Left colon (tissue), 2 donors: ENCODE measurements around the gene CCDC6. TPM values are rescaled to one million over a fixed set of nuclear protein-coding genes. Genes with fewer than 3 reads are reported as not detected.

ENCODE experiments used
- ATAC-seq: fragments of 200-7000 bp; cut with Tn5 transposase; one replicate; pipeline ENCODE4 v1.9.1; 2020; ENCODE audit warnings: mild to moderate bottlenecking, moderate library complexity
- DNase-seq, 2 donors: peaks; one replicate each; pipeline ENCODE4 v3.0.0-alpha.2; 2020
- intact Hi-C, 2 donors: fragments of 100-400 bp; cut with DNase I in 1 of 2; cut with micrococcal nuclease in 1 of 2; formaldehyde crosslinking; loops; one replicate each; pipeline versions ENCODE4 v1.11.2 to v1.14.0; 2022; cut with DNase I, micrococcal nuclease
- total RNA-seq, 2 donors: library from RNA; stranded (reverse); fragmentation: NEBNext Ultra II Directional; extraction: Animal tissue kit (Norgen Biotek cat#: 25700); gene quantifications; one replicate each; pipeline ENCODE4 v1.2.1, GENCODE V29; 2021
- donor health status: DM: no; HTN: no; CAD: no.
- donor health status: DM: yes; HTN: yes; CAD: no.

Gene CCDC6
- total RNA-seq, 2 donors from 2014 or later = 54.9 to 60.7 TPM

GRCh38 chr10:59868696-59869593 lies 37.4 kb downstream of the CCDC6 start:
- DNase-seq (no peak), ATAC-seq (peak; percentile 60)
- intact Hi-C loops = no loop called here

DNA sequence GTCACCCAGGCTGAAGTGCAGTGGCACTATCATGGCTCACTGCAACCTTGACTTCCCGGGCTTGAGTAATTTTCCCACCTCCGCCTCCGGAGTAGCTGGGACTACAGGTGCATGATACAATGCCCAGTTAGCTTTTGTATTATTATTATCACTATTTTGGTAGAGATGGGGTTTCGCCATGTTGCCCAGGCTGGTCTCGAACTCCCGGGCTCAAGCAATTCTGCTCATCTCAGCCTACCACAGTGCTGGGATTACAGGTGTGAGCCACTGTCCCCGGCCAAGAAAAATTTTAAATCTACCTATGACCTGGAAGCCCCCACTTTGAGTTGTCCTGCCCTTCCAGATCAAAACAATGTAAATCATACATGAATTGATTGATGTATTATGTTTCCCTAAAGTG lies 38.8 kb downstream of the CCDC6 start:
- DNase-seq (no peak), ATAC-seq (no peak)
- intact Hi-C loops = no loop called here

DNA sequence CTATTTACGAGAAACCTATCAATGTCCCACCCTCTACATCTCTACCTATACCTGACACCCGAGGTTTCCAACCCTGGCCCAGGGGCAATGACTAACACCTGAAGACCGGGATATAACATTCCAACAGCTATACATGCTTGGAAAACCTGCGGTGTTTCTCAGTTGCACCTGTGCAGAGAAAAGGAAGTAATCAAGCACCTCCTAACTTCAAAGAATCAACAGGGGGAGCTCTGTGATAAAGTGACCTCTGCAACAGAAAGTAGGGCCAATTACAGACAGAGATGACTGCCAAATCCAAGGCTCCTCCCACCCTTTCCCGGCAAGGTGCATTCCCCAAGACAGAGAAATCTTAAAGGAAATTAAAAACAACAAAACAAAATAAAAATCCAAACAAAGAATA lies 41.3 kb downstream of the CCDC6 start:
- intact Hi-C loops = no loop called here
- DNase-seq = peak; percentile 61 to 74
- ATAC-seq = peak; percentile 86

GRCh38 chr10:59864141-59864962 lies 42.0 kb downstream of the CCDC6 start:
- intact Hi-C loops = no loop called here
- peak; percentile 14 for ATAC-seq
- no peak for DNase-seq

DNA sequence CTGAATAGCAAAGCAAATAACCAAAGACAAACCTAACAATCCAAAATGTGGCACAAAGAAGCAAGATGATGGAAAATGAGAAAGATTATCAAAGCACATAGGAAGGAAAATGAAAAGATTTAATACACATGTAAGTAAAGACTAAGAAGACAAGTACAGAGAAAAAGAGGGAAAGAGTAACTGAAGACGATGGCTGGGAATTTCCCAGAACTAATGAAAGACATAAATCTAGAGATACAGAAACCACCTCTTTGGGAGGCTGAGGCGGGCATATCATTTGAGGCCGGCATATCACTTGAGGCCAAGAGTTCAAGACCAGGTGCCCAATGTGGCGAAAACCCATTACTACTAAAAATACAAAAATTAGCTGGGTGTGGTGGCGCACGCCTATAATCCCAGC lies 46.8 kb downstream of the CCDC6 start:
- ATAC-seq = no peak
- no peak for DNase-seq
- intact Hi-C loops = no loop called here

GRCh38 chr10:59857921-59858320 lies 48.4 kb downstream of the CCDC6 start:
- DNase-seq = no peak
- no peak for ATAC-seq
- intact Hi-C loops = no loop called here

DNA sequence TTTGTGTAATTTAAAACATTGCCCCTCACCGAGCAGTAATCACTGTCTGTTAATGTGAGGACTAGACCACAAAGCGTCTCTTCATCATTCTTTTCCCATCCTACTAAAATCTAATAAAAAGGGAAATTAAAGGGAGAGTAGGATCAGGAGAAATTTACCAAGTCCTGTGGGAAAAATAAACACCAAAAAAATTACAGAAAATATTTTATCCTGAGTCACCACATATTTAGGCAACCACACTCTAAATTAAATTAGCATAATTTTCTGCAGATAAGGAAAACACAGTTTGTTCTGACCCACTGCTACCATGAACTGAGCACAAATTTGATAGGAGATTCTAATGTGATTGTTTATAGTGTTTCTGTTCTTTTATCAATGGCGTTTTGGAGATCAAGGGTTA lies 49.3 kb downstream of the CCDC6 start:
- intact Hi-C loops = no loop called here
- no peak for DNase-seq
- no peak for ATAC-seq

GRCh38 chr10:59856104-59856503 lies 50.3 kb downstream of the CCDC6 start:
- intact Hi-C loops = no loop called here
- DNase-seq (no peak), ATAC-seq (peak; percentile 85)

DNA sequence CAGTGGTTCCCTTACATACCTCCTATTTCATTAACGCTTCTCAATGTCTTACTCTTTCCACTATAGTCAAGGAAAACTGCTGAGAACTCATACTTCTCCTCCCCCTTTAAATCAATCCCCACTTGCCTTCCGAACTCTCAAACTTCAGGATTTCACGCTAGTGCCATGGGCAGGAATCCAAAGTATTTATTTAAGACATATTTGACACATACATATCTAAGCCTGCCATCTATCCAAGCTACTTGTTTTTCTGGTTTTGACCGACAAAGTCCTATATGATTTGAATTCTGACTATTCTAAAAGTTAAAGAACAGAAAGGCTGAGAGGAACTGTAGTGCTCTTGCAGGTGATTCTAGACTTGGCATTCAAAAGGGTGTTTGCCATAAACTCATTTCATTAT lies 51.8 kb downstream of the CCDC6 start:
- intact Hi-C loops = no loop called here
- ATAC-seq = no peak

DNA sequence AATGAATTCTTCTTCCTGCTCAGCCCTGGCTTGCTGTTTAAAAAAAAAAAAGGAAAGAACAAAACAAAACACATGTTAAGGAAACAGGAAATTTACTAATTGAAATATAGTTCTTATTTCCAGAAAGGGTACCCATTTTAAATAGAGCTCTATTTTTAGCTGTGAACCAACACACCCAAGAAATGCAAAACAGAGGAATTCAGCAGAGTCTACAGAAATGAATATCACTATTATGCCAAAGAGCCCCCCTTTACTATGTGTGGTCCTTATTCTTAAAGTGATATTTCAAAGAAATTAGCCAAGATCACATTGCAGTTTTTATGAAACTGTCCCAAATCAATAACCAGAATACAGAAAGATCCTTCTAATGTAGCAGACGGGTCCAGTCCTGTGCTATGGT lies 53.7 kb downstream of the CCDC6 start:
- ATAC-seq = no peak
- intact Hi-C loops = no loop called here
- no peak for DNase-seq

More for the DNA sequence above, 51.8 kb downstream of the CCDC6 start:
- no peak for DNase-seq

DNA sequence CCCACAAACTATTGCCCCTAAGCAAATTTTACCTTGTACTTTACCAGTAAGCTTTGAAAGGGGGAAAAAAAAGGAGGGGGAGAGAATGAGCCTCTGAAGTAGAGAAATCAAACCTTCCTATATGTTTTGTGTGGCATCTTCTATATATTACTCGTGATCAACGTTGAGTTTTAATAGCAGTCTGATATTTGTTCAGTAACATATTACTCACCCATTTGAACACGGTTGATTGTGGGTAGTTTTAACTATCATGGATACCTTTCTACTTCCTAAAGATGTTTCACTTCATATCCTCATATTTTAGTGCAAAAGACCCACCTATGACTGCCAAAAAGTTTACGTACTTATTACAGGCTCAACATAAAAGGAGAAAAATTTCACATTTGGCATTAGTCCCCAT lies 54.5 kb downstream of the CCDC6 start:
- DNase-seq = no peak
- no peak for ATAC-seq
- intact Hi-C loops = no loop called here

GRCh38 chr10:59847888-59848287 lies 58.5 kb downstream of the CCDC6 start:
- DNase-seq = no peak
- intact Hi-C loops = no loop called here
- no peak for ATAC-seq

GRCh38 chr10:59847326-59847725 lies 59.0 kb downstream of the CCDC6 start:
- intact Hi-C loops = no loop called here
- no peak for ATAC-seq
- DNase-seq = no peak

DNA sequence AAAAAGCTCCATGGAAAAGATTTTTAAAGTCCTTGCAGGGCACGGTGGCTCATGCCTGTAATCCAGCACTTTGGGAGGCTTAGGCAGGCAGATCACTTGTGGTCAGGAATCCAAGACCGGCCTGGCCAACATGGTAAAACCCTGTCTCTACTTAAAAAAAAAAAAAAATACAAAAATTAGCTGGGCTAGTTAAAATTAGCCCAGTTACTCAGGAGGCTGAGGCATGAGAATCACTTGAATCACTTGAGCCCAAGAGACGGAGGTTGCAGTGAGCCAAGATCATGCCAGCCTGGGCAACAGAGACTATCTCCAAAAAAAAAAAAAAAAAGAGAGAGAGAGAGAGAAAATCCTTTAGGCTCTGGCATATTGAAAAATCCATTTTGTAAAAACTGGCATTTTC lies 61.9 kb downstream of the CCDC6 start:
- DNase-seq (no peak), ATAC-seq (peak; percentile 17)
- intact Hi-C loops = no loop called here

GRCh38 chr10:59843748-59844147 lies 62.6 kb downstream of the CCDC6 start:
- intact Hi-C loops = no loop called here
- ATAC-seq (peak; percentile 73), DNase-seq (no peak)

- DNase-seq = no peak
- ATAC-seq = no peak
- intact Hi-C loops = loop anchor here in 1 of 2 donors (10.0 kb wide), 1 partner anchor 65 kb away; the partner anchor contains the start of gene CCDC6
These were observed 66.8 kb downstream of the CCDC6 start for GRCh38 chr10:59839576-59839975.

DNA sequence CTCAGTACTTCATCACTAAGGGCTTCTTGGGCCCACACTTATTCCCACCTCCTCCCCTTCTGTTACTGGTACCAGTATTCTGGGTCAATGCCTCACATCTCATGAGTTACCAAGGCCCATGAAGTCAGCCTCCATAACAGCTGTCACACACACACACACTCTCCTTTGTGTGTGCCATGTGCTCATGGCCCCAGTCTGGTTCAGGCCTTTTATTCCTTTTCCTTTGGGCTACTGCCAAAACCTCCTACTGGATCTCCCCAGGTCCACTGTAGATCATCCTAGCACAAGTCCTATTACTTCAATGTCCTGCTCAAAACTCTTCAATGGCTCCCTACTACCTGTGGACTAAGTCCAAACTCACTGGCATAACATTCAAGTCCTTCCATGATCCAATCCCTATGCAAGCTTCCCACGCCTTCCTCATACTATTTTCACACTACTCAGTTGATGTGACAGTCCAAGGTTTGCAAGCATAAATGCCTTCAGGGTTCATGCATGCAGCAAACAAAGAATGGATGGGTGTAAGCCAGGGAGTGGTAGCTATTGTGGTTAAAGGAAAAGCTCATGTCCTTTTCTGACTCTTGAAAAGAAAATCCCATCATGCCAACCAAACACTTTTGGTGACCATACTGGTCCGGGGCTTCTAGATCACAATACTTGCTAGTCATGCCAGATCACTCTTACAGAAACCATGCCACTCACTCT lies 68.1 kb downstream of the CCDC6 start:
- intact Hi-C loops = loop anchor here in 1 of 2 donors (10.0 kb wide), 1 partner anchor 67 kb away; the partner anchor contains the start of gene CCDC6
- no peak for DNase-seq
- peak; percentile 81 for ATAC-seq

GRCh38 chr10:59833810-59834209 lies 72.5 kb downstream of the CCDC6 start:
- ATAC-seq = peak; percentile 72
- DNase-seq = peak; percentile 34 to 38
- intact Hi-C loops = loop anchor here in 1 of 2 donors (10.0 kb wide), 1 partner anchor 71 kb away; the partner anchor contains the start of gene CCDC6

GRCh38 chr10:59832506-59832905 lies 73.8 kb downstream of the CCDC6 start:
- DNase-seq = no peak
- no peak for ATAC-seq
- intact Hi-C loops = loop anchor here in 1 of 2 donors (10.0 kb wide), 1 partner anchor 72 kb away; the partner anchor contains the start of gene CCDC6
